NCI-H1105 (cell line): ENCODE measurements around the gene ATF7.
"Not testable (repeated sequence)": the region's sequence is repeated elsewhere in the genome, so short reads cannot be mapped to it uniquely, and the experiment has no call there.

Experiments
- DNase-seq: peaks from one replicate; lab custom pipeline; 2025; lab: John Stamatoyannopoulos, UW

Gene ATF7

DNA sequence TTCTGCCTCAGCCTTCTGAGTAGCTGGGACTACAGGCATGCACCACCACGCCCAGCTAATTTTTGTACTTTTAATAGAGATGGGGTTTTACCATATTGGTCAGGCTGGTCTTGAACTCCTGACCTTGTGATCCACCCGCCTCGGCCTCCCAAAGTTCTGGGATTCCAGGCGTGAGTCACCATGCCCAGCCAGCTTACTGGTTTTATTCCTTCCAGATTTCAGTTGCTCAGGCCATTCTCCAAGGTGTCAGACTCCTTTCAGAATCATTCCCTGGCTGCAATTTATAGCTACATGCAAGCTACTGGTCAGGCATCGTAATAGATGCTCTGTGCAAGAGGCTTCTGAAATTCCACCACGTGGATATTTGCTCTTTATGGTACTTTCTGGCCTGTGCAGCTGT is 144.7 kb downstream of the ATF7 start:
- not testable (repeated sequence) for DNase-seq

GRCh38 chr12:53480491-53481442 is 145.4 kb downstream of the ATF7 start:
- no peak for DNase-seq

GRCh38 chr12:53479331-53479730 is 146.9 kb downstream of the ATF7 start:
- DNase-seq, result no peak

- DNase-seq, result no peak
These were observed 147.3 kb downstream of the ATF7 start for GRCh38 chr12:53478865-53479264.

DNA sequence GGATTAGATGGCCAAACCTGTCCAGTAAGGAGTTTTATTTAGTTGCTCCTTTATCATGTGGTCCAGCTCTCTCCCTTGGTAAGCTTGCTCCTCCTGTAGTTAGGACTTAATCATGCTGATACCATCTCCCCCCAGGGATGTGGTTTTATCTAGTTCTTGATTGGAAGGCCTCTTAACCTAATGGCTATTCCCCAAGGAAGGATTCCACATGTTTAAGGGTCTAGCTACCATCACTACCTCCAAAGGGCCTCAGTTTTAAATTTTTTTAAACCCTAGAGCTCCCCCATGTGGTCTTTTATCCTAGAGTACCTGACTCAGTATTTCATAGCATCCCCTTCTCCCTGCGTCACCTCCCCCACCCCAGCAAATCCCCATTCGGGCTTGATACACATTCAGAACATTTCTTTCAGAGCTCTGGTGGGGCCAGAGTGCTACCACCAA is 149.4 kb downstream of the ATF7 start:
- DNase-seq, result no peak

DNA sequence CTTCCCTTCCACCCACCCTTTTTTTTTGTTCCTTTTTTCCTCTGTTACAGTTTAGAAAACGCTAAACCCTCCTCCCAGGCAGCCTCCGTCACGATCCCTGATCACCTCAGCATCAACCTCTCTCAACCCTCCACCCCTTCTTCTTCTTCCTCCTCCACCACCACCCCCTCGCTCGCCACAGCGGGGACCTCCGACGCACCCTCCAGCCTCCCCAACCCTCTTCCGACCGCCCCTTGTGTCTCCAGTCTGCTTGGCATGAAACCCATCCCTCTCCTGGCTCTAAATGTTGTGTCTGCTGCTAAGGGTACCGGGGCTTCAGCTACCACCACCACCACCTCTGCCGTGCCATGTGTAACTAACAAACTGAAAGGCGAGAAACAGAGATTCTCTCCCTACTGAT is 151.4 kb downstream of the ATF7 start:
- DNase-seq, result no peak

GRCh38 chr12:53474077-53474476 is 152.1 kb downstream of the ATF7 start:
- DNase-seq, result no peak

DNA sequence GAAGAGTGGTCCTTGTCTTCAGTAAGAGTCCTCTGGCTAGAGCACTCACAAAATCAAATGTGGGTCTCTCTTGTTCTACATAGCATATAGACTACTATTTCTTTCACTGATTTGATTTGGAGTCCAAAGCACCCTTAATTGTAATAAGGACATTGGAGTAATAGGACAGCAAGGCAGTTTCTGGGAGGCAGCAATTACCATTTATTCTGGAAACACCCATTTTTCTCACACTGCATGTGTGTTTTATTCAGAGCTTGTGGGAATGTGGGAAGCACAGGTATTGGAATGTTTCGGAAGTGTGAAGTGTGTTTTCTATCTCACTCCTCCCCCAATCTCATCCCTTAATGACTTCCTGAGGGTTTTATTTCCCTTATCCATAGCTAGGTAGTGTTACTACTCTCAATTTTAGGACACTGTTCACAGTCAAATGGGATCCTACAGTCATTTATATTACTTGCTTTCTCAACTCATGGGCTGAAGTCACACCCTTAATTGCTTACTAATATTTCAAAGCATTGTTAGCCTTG is 154.1 kb downstream of the ATF7 start:
- DNase-seq, result no peak

DNA sequence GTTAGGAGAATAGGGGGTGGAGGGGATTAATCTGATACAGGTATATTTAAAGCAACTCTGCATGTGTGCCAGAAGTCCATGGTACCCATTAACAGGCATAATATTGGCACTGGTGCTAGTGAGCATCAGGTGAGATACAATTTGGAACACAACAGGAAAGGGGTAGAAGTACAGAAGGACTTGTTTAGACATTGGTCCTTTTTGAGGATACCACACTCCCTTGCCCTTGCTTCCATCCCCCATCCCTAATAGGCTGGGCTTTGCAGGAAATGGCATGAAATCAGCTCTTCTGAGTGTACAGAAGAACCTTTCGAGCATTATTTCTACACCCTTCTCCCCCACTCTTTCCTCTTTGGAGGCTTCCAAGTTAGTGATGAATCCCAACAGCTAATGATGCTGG is 157.9 kb downstream of the ATF7 start:
- DNase-seq, result no peak

DNA sequence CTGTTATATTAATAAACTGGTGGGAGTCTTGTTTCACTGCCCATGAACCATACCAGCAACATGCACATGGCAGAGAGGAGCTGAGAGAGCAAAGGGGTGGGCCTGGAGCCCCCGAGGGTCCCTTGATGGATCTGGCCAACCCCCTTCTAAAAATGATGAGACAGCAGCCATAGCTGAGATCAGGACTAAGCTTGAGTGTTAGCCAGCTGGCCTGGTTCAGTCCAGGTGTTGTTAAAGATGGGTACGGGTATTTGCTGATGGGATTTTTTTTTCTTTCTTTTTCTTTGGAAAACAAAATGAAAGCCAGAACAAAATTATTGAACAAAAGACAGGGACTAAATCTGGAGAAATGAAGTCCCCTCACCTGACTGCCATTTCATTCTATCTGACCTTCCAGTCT is 158.3 kb downstream of the ATF7 start:
- no peak for DNase-seq

DNA sequence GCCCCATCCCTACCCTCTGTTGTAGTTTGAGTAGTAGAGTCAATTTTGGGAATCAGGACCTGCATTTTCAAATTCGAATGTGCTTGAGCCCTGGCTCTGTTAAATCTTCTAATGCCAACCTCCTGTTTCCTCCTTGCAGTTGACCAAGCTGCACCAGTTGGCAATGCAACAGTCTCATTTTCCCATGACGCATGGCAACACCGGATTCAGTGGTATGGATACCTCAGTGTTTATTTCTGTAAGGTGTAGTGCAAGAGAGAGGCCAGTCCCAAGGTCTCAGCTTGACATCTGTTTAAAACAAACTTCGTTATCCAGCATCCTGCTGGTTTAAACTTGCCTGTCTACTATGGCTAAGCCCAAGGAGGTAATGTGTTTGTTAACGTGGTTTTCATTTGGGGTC is 159.1 kb downstream of the ATF7 start:
- DNase-seq, result no peak

- DNase-seq, result no peak
These were observed 159.5 kb downstream of the ATF7 start for GRCh38 chr12:53466640-53467039.

DNA sequence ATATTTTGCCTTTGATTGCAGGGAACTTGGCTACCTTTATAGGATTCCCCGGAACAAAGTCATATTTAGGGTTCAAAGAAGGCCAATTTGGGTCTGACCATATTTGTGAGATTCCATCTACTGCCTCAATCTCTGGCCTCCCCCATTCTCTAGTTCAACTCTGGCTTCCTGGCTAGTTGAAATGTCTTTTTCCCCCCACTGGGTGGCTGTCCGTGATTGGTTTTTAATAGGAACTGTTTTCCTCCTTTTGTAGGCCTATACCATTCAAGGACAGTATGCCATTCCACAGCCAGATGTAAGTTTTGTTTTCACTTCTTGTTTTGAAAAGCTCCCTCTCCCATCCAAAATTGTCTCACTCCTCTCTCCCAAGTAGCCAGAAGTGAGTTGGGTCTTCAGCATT is 160.5 kb downstream of the ATF7 start:
- no peak for DNase-seq

GRCh38 chr12:53464685-53465418 is 161.3 kb downstream of the ATF7 start:
- no peak for DNase-seq

DNA sequence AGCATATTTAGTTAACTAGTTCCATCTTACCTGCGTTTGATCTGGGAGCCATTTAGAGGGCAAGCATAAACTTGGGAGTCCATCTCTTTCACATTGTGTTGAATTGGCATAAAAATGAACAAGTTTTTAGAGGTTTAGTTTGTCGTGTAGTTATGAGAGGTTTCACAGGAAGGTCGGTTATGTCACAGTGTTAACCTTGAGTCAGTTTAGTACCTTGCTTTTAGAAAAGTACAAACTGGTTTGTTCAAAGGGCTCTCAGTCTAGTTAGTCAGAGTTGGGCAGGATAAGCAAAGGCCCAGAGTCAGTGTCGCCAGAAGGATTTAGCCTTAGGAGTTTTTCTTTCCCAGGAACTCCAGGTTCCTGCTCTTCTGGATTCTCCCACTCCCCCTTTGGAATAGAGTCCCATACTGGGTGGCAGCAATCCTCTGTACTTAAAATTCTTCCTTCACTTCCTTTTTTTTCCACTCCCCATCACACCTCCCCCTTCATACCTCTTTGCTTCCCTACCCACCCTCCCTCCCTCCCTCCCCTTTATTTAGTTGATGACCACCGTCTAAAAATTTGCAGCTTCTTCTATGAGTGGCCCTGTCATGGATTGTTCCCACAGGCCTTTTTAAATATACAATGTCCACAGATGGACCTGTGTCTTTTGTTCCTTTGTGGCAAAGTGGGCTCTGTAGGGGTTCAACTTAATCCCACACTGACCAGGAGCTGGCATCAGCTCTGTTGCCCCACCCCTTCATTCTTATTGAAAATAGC is 162.2 kb downstream of the ATF7 start:
- no peak for DNase-seq

DNA sequence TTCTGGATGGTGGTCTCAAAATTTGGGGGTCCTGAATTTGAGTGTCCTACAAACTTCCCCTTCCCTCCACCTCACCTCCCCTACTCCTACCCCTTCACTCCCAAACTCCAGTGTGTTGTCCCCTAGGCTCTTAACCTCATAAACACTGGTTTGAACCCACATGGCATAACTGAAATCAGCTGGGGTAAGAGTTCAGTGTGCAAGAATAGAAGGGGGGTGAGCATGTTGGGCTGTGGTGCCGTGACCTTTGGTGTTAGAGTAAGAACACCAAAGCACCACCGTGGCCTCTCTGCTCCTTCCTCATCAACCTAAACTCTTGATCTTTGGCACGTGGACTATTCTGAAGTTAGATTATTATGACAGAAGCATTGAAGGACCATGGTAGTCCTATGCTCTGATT is 163.2 kb downstream of the ATF7 start:
- DNase-seq, result no peak

GRCh38 chr12:53461591-53461990 is 164.6 kb downstream of the ATF7 start:
- DNase-seq, result no peak

- DNase-seq, result no peak
These were observed 165.1 kb downstream of the ATF7 start for GRCh38 chr12:53461059-53461458.

DNA sequence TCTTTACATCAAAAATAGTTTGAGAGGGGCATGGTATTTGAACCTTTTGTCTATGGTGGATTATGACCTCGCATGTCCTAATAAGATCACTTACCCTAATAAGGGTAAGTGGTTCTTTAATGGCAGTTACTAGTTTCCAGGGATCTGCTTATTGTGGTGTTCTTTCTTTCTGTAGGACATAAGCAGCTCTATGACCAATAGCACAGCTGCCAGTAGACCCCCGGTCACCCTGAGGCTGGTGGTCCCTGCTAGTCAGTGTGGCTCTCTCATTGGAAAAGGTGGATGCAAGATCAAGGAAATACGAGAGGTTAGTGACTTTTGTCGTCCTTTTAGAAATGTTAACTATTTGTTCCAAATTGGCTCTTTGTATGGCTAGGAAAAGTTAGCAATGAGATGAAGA is 167.1 kb downstream of the ATF7 start:
- DNase-seq, result no peak
